ENCODE results near the gene AHRR.

DNA sequence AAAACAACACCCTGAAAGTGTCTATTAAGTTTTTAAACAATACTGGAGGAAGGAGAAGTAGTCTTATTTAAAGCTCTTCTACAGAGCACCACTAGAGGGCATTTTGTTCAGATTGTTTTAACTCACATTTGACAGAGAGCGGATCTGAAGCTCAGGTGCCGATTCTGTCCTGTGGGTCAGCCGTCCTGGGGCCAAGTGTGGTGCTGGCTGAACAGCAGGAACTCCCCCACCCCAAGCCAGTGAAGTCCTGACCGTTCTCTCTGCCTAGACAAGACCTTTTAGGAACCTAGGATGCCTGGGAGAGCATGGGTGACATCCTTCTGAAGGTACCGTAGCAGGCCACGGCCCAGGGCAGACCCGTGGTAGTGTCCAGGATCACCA lies 125.4 kb downstream of the AHRR start:
- TF ChIP-seq, protein P1, sequence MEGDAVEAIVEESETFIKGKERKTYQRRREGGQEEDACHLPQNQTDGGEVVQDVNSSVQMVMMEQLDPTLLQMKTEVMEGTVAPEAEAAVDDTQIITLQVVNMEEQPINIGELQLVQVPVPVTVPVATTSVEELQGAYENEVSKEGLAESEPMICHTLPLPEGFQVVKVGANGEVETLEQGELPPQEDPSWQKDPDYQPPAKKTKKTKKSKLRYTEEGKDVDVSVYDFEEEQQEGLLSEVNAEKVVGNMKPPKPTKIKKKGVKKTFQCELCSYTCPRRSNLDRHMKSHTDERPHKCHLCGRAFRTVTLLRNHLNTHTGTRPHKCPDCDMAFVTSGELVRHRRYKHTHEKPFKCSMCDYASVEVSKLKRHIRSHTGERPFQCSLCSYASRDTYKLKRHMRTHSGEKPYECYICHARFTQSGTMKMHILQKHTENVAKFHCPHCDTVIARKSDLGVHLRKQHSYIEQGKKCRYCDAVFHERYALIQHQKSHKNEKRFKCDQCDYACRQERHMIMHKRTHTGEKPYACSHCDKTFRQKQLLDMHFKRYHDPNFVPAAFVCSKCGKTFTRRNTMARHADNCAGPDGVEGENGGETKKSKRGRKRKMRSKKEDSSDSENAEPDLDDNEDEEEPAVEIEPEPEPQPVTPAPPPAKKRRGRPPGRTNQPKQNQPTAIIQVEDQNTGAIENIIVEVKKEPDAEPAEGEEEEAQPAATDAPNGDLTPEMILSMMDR (IDR thresholded peaks at IDR 0.05) = peak; percentile 48 to 59 (median 57)
- TF ChIP-seq POLR2A (IDR thresholded peaks at IDR 0.05) (no peak), POLR2AphosphoS5 (IDR thresholded peaks at IDR 0.05) (no peak)

Data from transverse colon (tissue), 4 donors.